Heart left ventricle (tissue), 16 donors: Measurements from ENCODE around the gene NCDN. TPM values are rescaled to one million over a fixed set of nuclear protein-coding genes. Genes with fewer than 3 reads are reported as not detected.
A peak's percentile ranks its signal among the peaks of the same experiment; 100 is the strongest.

Experiments
- ATAC-seq, 4 donors: fragments of 200-7000 bp; cut with Tn5 transposase; one replicate each; pipeline ENCODE4 v1.9.1; 2020 to 2022; ENCODE audit warnings: moderate library complexity in 4 of 4, mild to moderate bottlenecking in 3 of 4, moderate number of reproducible peaks in 1 of 4
- DNase-seq, 5 donors: peaks; one replicate each; pipeline ENCODE4 v3.0.0-alpha.2; 2020
- H3K27ac ChIP-seq, 12 donors: fragments of 200-600 bp; sonication (generic) in 4 of 12; one replicate each; pipeline versions ENCODE4 v1.5.0 to v1.8.0; 2016 to 2022; ENCODE audit warnings: mild to moderate bottlenecking in 2 of 12
- H3K27me3 ChIP-seq, 9 donors: fragments of 200-600 bp; sonication (generic) in 2 of 9; one replicate each; pipeline versions ENCODE4 v1.5.1 to v1.8.0; 2016 to 2022; ENCODE audit warnings: mild to moderate bottlenecking in 3 of 9
- H3K36me3 ChIP-seq, 9 donors: fragments of 200-600 bp; sonication (generic) in 2 of 9; one replicate each; pipeline versions ENCODE4 v1.5.0 to v1.8.0; 2018 to 2022; ENCODE audit warnings: mild to moderate bottlenecking in 2 of 9
- H3K4me1 ChIP-seq, 12 donors: fragments of 200-600 bp; sonication (generic) in 4 of 12; one replicate each; pipeline versions ENCODE4 v1.5.0 to v1.8.0; 2016 to 2022; ENCODE audit warnings: mild to moderate bottlenecking in 3 of 12
- H3K4me3 ChIP-seq, 12 donors: fragments of 200-600 bp; sonication (generic) in 4 of 12; one replicate each; pipeline versions ENCODE4 v1.5.0 to v1.8.0; 2017 to 2022; ENCODE audit warnings: mild to moderate bottlenecking in 9 of 12, moderate library complexity in 4 of 12
- H3K9me3 ChIP-seq, 12 donors: fragments of 200-600 bp; sonication (generic) in 4 of 12; one replicate each; pipeline versions ENCODE4 v1.5.0 to v1.8.0; 2016 to 2022; ENCODE audit warnings: mild to moderate bottlenecking in 1 of 12
- POLR2A ChIP-seq, 2 donors: fragments of 450-650 bp; IDR thresholded peaks; one replicate each; pipeline ENCODE4 v1.6.1; 2017; ENCODE audit warnings: antibody characterized with exemption in 2 of 2, mild to moderate bottlenecking in 2 of 2, moderate library complexity in 2 of 2
- WGBS, 4 donors: extraction: QIAGEN DNeasy Blood & Tissue Kit in 2 of 4; methylation state at CpG; one replicate each; pipeline versions ENCODE4 v1.1.5 to v1.1.7; 2013 to 2018; 5-methylcytosine and 5-hydroxymethylcytosine counted together
- intact Hi-C, 10 donors: fragments of 100-400 bp; cut with DNase I; formaldehyde crosslinking; loops; one replicate each; pipeline versions ENCODE4 v1.11.1 to v1.14.2; 2022
- polyA plus RNA-seq, 2 donors: library from polyadenylated mRNA; stranded (reverse); fragments of 200-250 nt; gene quantifications; one replicate each; pipeline ENCODE4 v1.2.3, GENCODE V29; 2013
- total RNA-seq, 9 donors: library from RNA; depleted of rRNA in 2 of 9; stranded (reverse); fragments of >200 nt in 2 of 9; fragmentation: NEBNext Ultra II Directional in 3 of 9; extraction: Animal tissue kit (Norgen Biotek cat#: 25700) in 3 of 9; gene quantifications; one replicate each; pipeline versions ENCODE4 v1.1.0 to v1.2.4, GENCODE V29; 2016 to 2023
- TF ChIP-seq, protein P1 (sequence below), 12 donors: fragments of 200-600 bp; sonication (generic) in 4 of 12; IDR thresholded peaks; one replicate each; pipeline versions ENCODE4 v1.5.0 to v1.8.0; 2018 to 2022; ENCODE audit warnings: antibody characterized with exemption in 12 of 12, mild to moderate bottlenecking in 5 of 12
- donor health status: ischemic (EF 13 %, LVEDD 7.1; RV severe dilation, severe dysfunction).
- donor health status: healthy with polysubstance abuse.
- donor health status: DM: no; HTN: yes; CAD: no.
- donor health status: DM: no; HTN: no; CAD: no.
- donor health status: ischemic (EF 25% LVEDD 6.9; RV normal size, moderate dysfunction).
- donor health status: ischemic (EF 25% LVEDD 5.7; RV mildly dilated, moderate dysfunction).
- donor health status: healthy.
- donor health status: DM: yes; HTN: yes; CAD: no.
- donor health status: ischemic (EF 35%, LVEDD 5.7; RV mildly dilated, moderate dysfunction).
- donor health status: nonischemic (EF 11% LVEDD 7.7; RV severe dilation, severe dysfunction).
- donor health status: DM: yes; HTN: yes; CAD: no.
- donor health status: PGD.
- donor health status: ischemic (EF 29% LVEDD 5.4; RV normal size, mild dysfunction).
- donor health status: nonischemic (EF 23%, LVEDD 6.1; RV moderate dilation, normal function).

The NCDN gene
- total and polyA plus RNA-seq, 11 donors: 14.6 to 44.4 (median 31.8) TPM

DNA sequence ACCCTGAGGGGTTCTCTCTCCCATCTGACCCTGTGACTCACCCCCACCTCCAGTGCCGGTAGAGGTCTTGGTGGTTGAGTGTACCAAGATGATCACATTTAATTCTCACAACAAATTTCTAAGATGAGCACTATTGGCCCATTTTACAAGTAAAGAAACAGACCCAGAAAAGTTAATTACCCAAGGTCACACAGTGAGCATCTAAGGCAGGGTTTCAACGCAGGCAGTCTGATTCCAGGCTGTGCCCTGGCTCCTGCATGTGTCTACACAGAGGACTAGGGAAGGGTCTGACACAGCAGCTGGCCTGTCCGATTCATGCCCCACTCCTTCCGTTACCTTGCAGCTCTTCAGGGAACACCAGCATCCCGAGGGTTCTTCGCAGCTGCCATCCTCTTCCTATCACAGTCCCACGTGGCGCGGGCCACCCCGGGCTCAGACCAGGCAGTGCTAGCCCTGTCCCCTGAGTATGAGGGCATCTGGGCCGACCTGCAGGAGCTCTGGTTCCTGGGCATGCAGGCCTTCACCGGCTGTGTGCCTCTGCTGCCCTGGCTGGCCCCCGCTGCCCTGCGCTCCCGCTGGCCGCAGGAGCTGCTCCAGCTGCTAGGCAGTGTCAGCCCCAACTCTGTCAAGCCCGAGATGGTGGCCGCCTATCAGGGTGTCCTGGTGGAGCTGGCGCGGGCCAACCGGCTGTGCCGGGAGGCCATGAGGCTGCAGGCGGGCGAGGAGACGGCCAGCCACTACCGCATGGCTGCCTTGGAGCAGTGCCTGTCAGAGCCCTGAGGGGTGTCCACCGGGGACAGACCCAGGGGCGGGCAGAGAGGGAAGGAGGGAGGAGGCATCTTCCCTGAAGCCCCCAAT is 7.5 kb downstream of the NCDN start:
- no peak overlapping the region for H3K4me3 ChIP-seq
- no peak overlapping the region for H3K27ac ChIP-seq
- TF ChIP-seq, protein P1, sequence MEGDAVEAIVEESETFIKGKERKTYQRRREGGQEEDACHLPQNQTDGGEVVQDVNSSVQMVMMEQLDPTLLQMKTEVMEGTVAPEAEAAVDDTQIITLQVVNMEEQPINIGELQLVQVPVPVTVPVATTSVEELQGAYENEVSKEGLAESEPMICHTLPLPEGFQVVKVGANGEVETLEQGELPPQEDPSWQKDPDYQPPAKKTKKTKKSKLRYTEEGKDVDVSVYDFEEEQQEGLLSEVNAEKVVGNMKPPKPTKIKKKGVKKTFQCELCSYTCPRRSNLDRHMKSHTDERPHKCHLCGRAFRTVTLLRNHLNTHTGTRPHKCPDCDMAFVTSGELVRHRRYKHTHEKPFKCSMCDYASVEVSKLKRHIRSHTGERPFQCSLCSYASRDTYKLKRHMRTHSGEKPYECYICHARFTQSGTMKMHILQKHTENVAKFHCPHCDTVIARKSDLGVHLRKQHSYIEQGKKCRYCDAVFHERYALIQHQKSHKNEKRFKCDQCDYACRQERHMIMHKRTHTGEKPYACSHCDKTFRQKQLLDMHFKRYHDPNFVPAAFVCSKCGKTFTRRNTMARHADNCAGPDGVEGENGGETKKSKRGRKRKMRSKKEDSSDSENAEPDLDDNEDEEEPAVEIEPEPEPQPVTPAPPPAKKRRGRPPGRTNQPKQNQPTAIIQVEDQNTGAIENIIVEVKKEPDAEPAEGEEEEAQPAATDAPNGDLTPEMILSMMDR (IDR thresholded peaks at IDR 0.05): peak in 2 of 12 donors; percentile 0
- TF ChIP-seq POLR2A (IDR thresholded peaks at IDR 0.05): no peak
- peaks cover 0 to 8% (median 0%) of the 10 kb centered on the region in 9 donors for H3K27me3 ChIP-seq
- H3K4me1 ChIP-seq: peaks cover 0 to 25% (median 11%) of the 10 kb centered on the region in 12 donors
- 85 to 91% (median 88%) methylated on average over 17 to 28 of the region's 28 CpGs for WGBS, 4 donors
- ATAC-seq (no peak), DNase-seq (no peak)
- H3K9me3 ChIP-seq: no peaks in the 10 kb centered on the region
- intact Hi-C loops: loop anchor here in 9 of 10 donors (1.0 to 10.0 kb wide), 9 partner anchors 112 to 370 kb away; partner anchors contain the start of gene SFPQ (in 1 of the 9)
- peaks cover 0 to 45% (median 33%) of the 10 kb centered on the region in 9 donors for H3K36me3 ChIP-seq

DNA sequence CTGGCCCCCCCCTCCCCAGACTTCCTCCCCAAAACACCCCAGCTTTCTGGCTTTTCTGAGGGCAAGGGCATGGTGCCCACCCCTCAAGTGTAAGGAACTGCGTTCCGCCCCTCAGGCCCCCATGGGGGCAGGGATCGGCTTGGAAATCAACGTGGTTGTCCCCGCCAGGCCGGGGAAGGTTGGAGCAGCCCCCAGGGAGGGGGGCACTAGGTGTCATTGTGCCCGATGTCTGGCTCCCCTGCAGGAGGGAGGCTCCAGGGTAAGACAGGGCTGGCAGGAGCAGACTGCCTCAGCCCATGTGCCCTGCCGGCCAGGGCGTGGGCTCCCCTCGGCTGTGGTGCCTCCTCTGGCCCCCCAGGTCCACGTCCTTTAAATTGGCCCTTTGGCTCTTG is 8.1 kb downstream of the NCDN start:
- Histone ChIP-seq H3K27ac (no peak overlapping the region), H3K36me3 (peaks cover 0 to 45% (median 33%) of the 10 kb centered on the region in 9 donors), H3K4me3 (no peak overlapping the region), H3K27me3 (peaks cover 0 to 14% (median 1%) of the 10 kb centered on the region in 9 donors), H3K9me3 (no peaks in the 10 kb centered on the region), H3K4me1 (peaks cover 0 to 19% (median 7%) of the 10 kb centered on the region in 12 donors)
- 87 to 93% (median 91%) methylated on average over 6 to 11 of the region's 11 CpGs for WGBS, 4 donors
- DNase-seq: no peak
- TF ChIP-seq POLR2A (IDR thresholded peaks at IDR 0.05): no peak
- TF ChIP-seq, protein P1 (IDR thresholded peaks at IDR 0.05): no peak
- ATAC-seq: no peak
- intact Hi-C loops: loop anchor here in 8 of 10 donors (2.0 to 10.0 kb wide), 7 partner anchors 113 to 371 kb away; partner anchors contain the start of gene SFPQ (in 1 of the 8)

DNA sequence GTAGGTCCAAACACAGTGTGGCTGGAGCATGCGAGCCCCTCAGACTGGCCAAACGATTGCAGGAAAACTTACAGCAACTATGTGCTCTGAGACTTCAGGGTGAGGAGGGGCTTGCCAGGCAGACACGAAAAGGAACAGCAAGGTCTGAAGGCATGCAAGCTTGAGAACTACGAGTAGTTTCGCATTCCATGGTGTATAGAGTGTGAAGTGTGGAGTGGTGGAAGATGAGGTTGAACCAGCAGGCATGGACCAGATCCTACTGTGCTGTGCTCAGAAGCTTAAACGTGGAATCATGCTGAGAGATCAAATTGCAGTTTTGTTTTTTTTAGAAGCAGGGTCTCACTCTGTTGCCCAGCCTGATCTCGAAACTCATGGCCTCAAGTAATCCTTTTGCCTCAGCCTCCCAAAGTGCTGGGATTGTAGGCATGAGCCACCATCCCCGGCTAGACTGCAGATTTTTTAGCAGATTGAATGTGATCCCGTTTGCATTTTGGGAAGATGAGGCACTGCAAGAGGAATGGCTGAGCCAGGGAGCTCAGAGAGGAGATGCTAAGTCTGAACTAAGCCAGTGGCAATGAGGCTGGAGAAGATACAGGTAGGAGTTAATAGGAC is 10.5 kb downstream of the NCDN start:
- H3K4me1 ChIP-seq: peaks cover 0 to 14% (median 4%) of the 10 kb centered on the region in 12 donors
- TF ChIP-seq, protein P1 (IDR thresholded peaks at IDR 0.05): no peak
- no peak for TF ChIP-seq POLR2A (IDR thresholded peaks at IDR 0.05)
- H3K9me3 ChIP-seq: no peaks in the 10 kb centered on the region
- H3K27ac ChIP-seq: no peak overlapping the region
- H3K36me3 ChIP-seq: peaks cover 0 to 35% (median 19%) of the 10 kb centered on the region in 9 donors
- 65 to 70% (median 69%) methylated on average over 9 of the region's 9 CpGs for WGBS, 4 donors
- no peak overlapping the region for H3K4me3 ChIP-seq
- peaks cover 3 to 36% (median 18%) of the 10 kb centered on the region in 9 donors for H3K27me3 ChIP-seq
- DNase-seq (no peak), ATAC-seq (no peak)
- intact Hi-C loops: loop anchor here in 8 of 10 donors (2.0 to 10.0 kb wide), 8 partner anchors 116 to 373 kb away; partner anchors contain the start of gene SFPQ (in 1 of the 8)
